ENCODE measurements around the gene HOXD11. TPM values are rescaled to one million over a fixed set of nuclear protein-coding genes. Genes with fewer than 3 reads are reported as not detected.

The HOXD11 gene
- total and polyA plus RNA-seq, 2 experiments from 2014 or later = not detected

DNA sequence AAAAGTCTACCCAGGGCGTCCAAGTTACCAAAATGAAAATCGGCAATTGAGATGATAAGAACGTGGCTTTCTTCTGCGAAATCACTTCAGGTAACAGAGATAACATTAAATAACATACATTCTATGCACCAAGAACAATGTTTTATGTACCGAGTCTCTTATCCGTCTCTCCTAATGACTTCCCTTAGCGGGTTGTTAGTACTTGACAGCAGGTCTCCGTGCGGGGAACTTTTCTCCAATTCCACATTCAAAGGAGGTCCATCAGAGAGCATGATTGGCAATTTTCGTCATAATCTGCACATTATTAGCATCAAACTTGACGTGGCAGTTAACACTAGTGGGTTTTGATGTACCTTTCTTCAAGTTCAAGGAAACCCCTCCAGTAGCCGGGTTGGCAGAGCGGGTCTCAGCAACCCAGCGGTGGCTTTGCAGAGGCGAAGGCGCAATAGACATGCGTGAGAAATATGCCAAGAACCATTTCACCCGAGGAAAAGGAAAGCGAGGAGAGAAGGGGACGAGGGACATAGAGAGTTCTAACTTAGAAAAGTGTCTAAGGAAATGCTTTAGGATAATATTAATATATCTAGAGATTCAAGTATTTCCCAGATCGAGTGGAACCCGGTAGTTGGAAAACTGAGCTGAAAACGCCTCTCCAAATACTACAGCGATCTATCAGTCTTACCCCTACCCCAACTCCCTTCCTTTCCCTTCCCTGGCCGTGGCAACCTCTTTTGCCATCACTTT lies 28.4 kb upstream of the HOXD11 start:
- peak overlapping the region; percentile 91 for H3K4me2 ChIP-seq
- Mint-ChIP-seq H3K27ac (no peak overlapping the region), H3K9me3 (peaks cover 9% of the 10 kb centered on the region; the same call in 2 of the 3 replicates), H3K4me3 (peak overlapping the region; percentile 68), H3K4me1 (peaks cover 33% of the 10 kb centered on the region), H3K36me3 (ENCODE audit: low read depth) (peaks cover 4% of the 10 kb centered on the region; the same call in 1 of the 3 replicates), H3K27me3 (ENCODE audit: insufficient read depth, low read depth, poor library complexity) (peaks cover 96% of the 10 kb centered on the region)
- H4K20me1 ChIP-seq (replicated peaks; ENCODE audit: insufficient read depth) = peaks cover 46% of the 10 kb centered on the region
- peaks cover 37% of the 10 kb centered on the region for H3K4me1 ChIP-seq (ENCODE audit: insufficient read depth)
- peaks cover 98% of the 10 kb centered on the region for H3K27me3 ChIP-seq (ENCODE audit: insufficient read depth)
- H2AFZ ChIP-seq = peak overlapping the region; percentile 98
- ATAC-seq (no peak), DNase-seq (ENCODE audit: low spot score) (no peak)
- H3K4me3 ChIP-seq = peak overlapping the region; percentile 58
- no peaks in the 10 kb centered on the region for H3K9me2 ChIP-seq (ENCODE audit: insufficient read depth)
- peaks cover 32% of the 10 kb centered on the region for H3F3A ChIP-seq (replicated peaks; ENCODE audit: low read depth)
- H3K79me2 ChIP-seq (replicated peaks; ENCODE audit: insufficient read depth) = no peaks in the 10 kb centered on the region
- no peak overlapping the region for H3K27ac ChIP-seq (ENCODE audit: low read depth)
- TF ChIP-seq EZH2 (IDR thresholded peaks at IDR 0.05; ENCODE audit: low read depth, unreplicated experiment) = peak; percentile 82
- TF ChIP-seq, protein P1, sequence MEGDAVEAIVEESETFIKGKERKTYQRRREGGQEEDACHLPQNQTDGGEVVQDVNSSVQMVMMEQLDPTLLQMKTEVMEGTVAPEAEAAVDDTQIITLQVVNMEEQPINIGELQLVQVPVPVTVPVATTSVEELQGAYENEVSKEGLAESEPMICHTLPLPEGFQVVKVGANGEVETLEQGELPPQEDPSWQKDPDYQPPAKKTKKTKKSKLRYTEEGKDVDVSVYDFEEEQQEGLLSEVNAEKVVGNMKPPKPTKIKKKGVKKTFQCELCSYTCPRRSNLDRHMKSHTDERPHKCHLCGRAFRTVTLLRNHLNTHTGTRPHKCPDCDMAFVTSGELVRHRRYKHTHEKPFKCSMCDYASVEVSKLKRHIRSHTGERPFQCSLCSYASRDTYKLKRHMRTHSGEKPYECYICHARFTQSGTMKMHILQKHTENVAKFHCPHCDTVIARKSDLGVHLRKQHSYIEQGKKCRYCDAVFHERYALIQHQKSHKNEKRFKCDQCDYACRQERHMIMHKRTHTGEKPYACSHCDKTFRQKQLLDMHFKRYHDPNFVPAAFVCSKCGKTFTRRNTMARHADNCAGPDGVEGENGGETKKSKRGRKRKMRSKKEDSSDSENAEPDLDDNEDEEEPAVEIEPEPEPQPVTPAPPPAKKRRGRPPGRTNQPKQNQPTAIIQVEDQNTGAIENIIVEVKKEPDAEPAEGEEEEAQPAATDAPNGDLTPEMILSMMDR (conservative IDR thresholded peaks at IDR 0.05; ENCODE audit: low read depth in 2 of 2) = no peak
- TF ChIP-seq EZH2phosphoT487 (IDR thresholded peaks at IDR 0.05; ENCODE audit: unreplicated experiment) = peak; percentile 68
- TF ChIP-seq ZNF331 (CRISPR knock-in tag; IDR thresholded peaks at IDR 0.05; ENCODE audit: low read depth) = no peak
- no peaks in the 10 kb centered on the region for H3K36me3 ChIP-seq (ENCODE audit: insufficient read depth)

DNA sequence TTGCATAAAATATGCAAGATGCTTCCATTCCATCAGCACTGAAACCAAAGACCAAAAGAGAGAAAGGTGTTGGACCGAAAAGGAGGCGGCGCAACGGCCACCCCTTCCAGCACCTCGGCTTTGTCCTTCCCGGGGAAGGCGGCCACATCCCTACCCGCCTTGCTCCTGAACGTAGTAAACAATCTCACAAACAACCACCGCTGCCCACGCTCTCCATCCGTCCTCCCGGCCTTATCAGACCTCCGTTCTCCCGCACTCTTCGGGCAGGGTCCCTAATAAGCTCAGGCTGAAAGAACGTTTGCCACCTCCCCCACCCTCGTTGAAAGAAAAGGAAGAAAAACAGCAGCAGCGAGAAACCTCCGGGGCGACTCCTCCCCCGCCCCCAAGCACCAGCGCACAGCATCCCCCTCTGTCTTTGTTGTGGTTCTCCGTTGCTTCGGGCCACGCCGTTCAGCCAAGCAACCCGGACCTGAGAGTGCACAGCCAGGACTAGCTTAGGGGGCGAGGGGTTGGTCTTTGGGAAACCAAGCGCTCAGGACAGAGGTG lies 27.7 kb upstream of the HOXD11 start:
- no peak overlapping the region for H3K27ac Mint-ChIP-seq
- H3K9me2 ChIP-seq (ENCODE audit: insufficient read depth) = no peaks in the 10 kb centered on the region
- H3K4me2 ChIP-seq = peak overlapping the region; percentile 91
- H3K36me3 ChIP-seq (ENCODE audit: insufficient read depth) = no peaks in the 10 kb centered on the region
- H3K4me1 Mint-ChIP-seq = peaks cover 38% of the 10 kb centered on the region
- peaks cover 98% of the 10 kb centered on the region for H3K27me3 ChIP-seq (ENCODE audit: insufficient read depth)
- peak overlapping the region; percentile 68 for H3K4me3 Mint-ChIP-seq
- peaks cover 96% of the 10 kb centered on the region for H3K27me3 Mint-ChIP-seq (ENCODE audit: insufficient read depth, low read depth, poor library complexity)
- peaks cover 9% of the 10 kb centered on the region; the same call in 2 of the 3 replicates for H3K9me3 Mint-ChIP-seq
- H3K79me2 ChIP-seq (replicated peaks; ENCODE audit: insufficient read depth) = no peaks in the 10 kb centered on the region
- peaks cover 32% of the 10 kb centered on the region for H3F3A ChIP-seq (replicated peaks; ENCODE audit: low read depth)
- peak; percentile 31 for ATAC-seq
- peaks cover 4% of the 10 kb centered on the region; the same call in 1 of the 3 replicates for H3K36me3 Mint-ChIP-seq (ENCODE audit: low read depth)
- H3K4me1 ChIP-seq (ENCODE audit: insufficient read depth) = peaks cover 37% of the 10 kb centered on the region
- H3K4me3 ChIP-seq = peak overlapping the region; percentile 58
- peaks cover 49% of the 10 kb centered on the region for H4K20me1 ChIP-seq (replicated peaks; ENCODE audit: insufficient read depth)
- TF ChIP-seq, protein P2, sequence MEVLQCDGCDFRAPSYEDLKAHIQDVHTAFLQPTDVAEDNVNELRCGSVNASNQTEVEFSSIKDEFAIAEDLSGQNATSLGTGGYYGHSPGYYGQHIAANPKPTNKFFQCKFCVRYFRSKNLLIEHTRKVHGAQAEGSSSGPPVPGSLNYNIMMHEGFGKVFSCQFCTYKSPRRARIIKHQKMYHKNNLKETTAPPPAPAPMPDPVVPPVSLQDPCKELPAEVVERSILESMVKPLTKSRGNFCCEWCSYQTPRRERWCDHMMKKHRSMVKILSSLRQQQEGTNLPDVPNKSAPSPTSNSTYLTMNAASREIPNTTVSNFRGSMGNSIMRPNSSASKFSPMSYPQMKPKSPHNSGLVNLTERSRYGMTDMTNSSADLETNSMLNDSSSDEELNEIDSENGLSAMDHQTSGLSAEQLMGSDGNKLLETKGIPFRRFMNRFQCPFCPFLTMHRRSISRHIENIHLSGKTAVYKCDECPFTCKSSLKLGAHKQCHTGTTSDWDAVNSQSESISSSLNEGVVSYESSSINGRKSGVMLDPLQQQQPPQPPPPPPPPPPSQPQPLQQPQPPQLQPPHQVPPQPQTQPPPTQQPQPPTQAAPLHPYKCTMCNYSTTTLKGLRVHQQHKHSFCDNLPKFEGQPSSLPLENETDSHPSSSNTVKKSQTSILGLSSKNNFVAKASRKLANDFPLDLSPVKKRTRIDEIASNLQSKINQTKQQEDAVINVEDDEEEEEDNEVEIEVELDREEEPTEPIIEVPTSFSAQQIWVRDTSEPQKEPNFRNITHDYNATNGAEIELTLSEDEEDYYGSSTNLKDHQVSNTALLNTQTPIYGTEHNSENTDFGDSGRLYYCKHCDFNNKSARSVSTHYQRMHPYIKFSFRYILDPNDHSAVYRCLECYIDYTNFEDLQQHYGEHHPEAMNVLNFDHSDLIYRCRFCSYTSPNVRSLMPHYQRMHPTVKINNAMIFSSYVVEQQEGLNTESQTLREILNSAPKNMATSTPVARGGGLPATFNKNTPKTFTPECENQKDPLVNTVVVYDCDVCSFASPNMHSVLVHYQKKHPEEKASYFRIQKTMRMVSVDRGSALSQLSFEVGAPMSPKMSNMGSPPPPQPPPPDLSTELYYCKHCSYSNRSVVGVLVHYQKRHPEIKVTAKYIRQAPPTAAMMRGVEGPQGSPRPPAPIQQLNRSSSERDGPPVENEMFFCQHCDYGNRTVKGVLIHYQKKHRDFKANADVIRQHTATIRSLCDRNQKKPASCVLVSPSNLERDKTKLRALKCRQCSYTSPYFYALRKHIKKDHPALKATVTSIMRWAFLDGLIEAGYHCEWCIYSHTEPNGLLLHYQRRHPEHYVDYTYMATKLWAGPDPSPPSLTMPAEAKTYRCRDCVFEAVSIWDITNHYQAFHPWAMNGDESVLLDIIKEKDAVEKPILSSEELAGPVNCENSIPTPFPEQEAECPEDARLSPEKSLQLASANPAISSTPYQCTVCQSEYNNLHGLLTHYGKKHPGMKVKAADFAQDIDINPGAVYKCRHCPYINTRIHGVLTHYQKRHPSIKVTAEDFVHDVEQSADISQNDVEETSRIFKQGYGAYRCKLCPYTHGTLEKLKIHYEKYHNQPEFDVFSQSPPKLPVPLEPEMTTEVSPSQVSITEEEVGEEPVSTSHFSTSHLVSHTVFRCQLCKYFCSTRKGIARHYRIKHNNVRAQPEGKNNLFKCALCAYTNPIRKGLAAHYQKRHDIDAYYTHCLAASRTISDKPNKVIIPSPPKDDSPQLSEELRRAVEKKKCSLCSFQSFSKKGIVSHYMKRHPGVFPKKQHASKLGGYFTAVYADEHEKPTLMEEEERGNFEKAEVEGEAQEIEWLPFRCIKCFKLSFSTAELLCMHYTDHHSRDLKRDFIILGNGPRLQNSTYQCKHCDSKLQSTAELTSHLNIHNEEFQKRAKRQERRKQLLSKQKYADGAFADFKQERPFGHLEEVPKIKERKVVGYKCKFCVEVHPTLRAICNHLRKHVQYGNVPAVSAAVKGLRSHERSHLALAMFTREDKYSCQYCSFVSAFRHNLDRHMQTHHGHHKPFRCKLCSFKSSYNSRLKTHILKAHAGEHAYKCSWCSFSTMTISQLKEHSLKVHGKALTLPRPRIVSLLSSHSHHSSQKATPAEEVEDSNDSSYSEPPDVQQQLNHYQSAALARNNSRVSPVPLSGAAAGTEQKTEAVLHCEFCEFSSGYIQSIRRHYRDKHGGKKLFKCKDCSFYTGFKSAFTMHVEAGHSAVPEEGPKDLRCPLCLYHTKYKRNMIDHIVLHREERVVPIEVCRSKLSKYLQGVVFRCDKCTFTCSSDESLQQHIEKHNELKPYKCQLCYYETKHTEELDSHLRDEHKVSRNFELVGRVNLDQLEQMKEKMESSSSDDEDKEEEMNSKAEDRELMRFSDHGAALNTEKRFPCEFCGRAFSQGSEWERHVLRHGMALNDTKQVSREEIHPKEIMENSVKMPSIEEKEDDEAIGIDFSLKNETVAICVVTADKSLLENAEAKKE (CRISPR knock-in tag; IDR thresholded peaks at IDR 0.05) = no peak
- TF ChIP-seq EZH2 (IDR thresholded peaks at IDR 0.05; ENCODE audit: low read depth, unreplicated experiment) (peak; percentile 84), ZNF114 (CRISPR knock-in tag; IDR thresholded peaks at IDR 0.05) (no peak), EZH2phosphoT487 (IDR thresholded peaks at IDR 0.05; ENCODE audit: unreplicated experiment) (no peak)
- no peak overlapping the region for H3K27ac ChIP-seq (ENCODE audit: low read depth)
- peak overlapping the region; percentile 98 for H2AFZ ChIP-seq
- peak; percentile 70 for DNase-seq (ENCODE audit: low spot score)
